Activated CD4-positive, alpha-beta T cell treated with anti-CD3 and anti-CD28 coated beads for 24 hours (primary cell): ENCODE results near the gene NRIP1.

Experiments
- DNase-seq, 2 donors: peaks; one replicate each; pipeline ENCODE4 v3.0.0-alpha.2; 2020; ENCODE audit warnings: low read depth in 2 of 2

Gene NRIP1

GRCh38 chr21:15005391-15005790 is 59.4 kb downstream of the NRIP1 start:
- no peak for DNase-seq

GRCh38 chr21:15004721-15005370 is 60.0 kb downstream of the NRIP1 start:
- no peak for DNase-seq

GRCh38 chr21:15003463-15004135 is 61.2 kb downstream of the NRIP1 start:
- DNase-seq = no peak

- DNase-seq = no peak
Observed at GRCh38 chr21:15001857-15002606, 62.8 kb downstream of the NRIP1 start.

GRCh38 chr21:15001113-15001512 is 63.7 kb downstream of the NRIP1 start:
- DNase-seq = no peak

GRCh38 chr21:15000081-15000480 is 64.7 kb downstream of the NRIP1 start:
- DNase-seq = no peak

- DNase-seq = no peak
Observed at GRCh38 chr21:14998784-14999183, 66.0 kb downstream of the NRIP1 start.

- no peak for DNase-seq
Observed at GRCh38 chr21:14998336-14998735, 66.5 kb downstream of the NRIP1 start.

GRCh38 chr21:14995695-14996490 is 68.9 kb downstream of the NRIP1 start:
- no peak for DNase-seq

GRCh38 chr21:14995226-14995625 is 69.6 kb downstream of the NRIP1 start:
- DNase-seq = no peak

- no peak for DNase-seq
Observed at GRCh38 chr21:14993115-14993514, 71.7 kb downstream of the NRIP1 start.

GRCh38 chr21:14991957-14992356 is 72.8 kb downstream of the NRIP1 start:
- DNase-seq = no peak

- DNase-seq = no peak
Observed at GRCh38 chr21:14989359-14989758, 75.4 kb downstream of the NRIP1 start.

GRCh38 chr21:14988760-14989159 is 76.0 kb downstream of the NRIP1 start:
- DNase-seq = no peak

GRCh38 chr21:14987370-14988170 is 77.2 kb downstream of the NRIP1 start:
- no peak for DNase-seq

- DNase-seq = no peak
Observed at GRCh38 chr21:14985306-14985705, 79.5 kb downstream of the NRIP1 start.

- DNase-seq = no peak
Observed at GRCh38 chr21:14982336-14982735, 82.5 kb downstream of the NRIP1 start.

- no peak for DNase-seq
Observed at GRCh38 chr21:14981246-14981645, 83.6 kb downstream of the NRIP1 start.

GRCh38 chr21:14979264-14979663 is 85.5 kb downstream of the NRIP1 start:
- no peak for DNase-seq

- DNase-seq = no peak
Observed at GRCh38 chr21:14977814-14978213, 87.0 kb downstream of the NRIP1 start.
